ENCODE measurements around the gene GRIN2D.

DNA sequence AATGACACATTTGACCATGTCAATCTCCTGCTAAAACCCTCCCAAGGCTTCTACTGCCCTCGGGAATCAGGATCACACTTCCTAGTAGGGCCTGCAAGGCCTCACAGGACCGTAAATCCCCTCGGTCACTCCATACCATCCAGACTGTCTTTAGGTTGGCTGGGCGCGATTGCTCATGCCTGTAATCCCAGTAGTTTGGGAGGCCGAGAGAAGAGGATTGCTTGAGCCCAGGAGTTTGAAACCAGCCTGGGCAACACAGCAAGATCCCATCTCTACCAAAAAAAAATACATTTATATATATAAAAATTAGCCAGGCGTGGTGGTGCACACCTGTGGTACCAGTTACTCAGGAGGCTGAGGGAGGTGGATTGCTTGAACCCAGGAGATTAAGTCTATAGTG is 44.7 kb upstream of the GRIN2D start:
- TF ChIP-seq POLR2A (IDR thresholded peaks at IDR 0.05; ENCODE audit: low read length) (no peak), GATA1 (IDR thresholded peaks at IDR 0.05; ENCODE audit: low read depth, low read length) (no peak)

Data from erythroblast (primary cell).